ENCODE results near the gene JAG2. TPM values are rescaled to one million over a fixed set of nuclear protein-coding genes. Genes with fewer than 3 reads are reported as not detected.

Gene JAG2
- 40.4 TPM for polyA plus RNA-seq (ENCODE audit: insufficient read length)

DNA sequence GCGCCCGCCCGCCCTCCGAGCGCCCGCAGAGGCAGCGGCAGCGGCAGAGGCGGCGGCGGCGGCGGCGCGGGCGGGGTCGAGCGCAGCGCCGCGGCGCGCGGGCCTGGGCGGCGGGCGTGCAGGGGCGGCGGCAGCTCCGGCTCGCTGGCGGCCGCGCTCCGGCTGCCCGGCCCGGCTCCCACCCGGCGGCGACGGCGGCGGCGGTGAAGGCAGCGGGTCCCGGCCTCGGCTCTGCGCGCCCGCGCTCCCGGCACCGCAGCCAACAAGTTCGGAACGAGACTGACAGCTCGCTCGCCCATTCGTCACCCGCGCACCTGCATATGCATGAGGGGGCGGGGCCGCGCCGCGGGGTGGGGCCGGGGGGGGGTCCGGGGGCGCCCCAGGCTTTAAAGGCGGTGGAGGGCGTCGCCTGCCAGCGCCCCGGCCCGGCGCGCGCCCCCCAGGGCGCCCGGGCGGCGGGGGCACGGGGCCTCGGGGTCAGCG lies at the start of gene JAG2:
TSS of gene JAG2 (minus strand) at position 281 of the 483 bp plus-strand sequence. CDS start 356 bp downstream, outside the sequence.
- no peak for DNase-seq (ENCODE audit: low read depth)

DNA sequence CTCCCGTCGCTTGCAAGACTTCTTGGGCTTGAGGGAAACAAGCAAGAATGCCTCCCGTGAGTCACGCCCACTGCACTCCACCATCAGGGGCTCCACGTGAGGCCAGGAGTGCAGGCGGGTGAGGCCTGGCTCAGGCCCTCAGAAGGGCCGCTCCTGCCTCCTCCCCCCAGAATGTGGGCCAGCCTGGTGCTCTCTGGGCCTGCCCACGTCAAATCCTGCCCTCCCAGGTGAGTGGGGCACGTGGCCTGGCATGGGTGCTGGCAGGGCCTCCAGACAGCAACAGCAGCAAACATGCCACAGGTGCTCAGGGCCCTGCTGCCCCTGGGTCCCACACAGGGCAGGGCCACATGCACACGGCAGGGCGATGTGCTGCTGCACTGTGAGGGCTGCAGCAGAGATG lies 49.2 kb upstream of the JAG2 start:
- no peak for DNase-seq (ENCODE audit: low read depth)

DNA sequence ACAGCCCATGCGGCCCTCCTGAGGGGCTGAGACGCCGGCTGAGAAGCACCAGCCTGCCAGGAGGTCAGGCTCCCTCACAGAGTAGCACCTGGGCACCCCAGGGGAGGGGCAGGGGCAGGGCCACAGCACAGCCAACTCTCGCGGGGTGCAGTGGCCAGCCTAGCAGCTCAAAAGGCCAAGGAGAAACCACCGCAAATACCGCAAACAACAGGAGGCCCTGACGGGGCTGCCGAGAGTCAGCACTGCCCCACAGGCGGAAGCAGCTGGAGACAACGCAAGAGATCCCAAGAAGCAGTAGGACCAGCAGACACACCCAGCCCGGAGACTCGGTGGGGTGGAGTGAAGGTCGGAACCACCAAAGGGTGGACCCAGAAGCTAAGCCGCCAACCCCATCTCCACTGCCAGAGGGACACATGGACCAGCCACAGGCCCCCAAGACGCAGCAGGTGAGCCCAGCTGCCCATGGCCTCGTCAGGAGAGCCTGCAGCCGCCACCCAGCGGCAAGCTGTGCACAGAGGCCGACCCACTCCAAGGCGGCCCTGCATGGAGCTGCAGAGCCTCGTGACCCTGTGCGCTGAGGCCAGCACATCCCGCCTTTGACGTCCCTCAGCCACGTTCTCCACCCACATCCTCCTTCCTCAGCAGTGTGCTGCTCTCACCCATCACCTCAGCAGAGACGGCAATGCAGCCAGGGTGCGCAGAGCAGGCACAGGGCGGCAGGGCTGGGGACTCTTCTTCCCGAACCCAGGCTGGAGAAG lies 48.1 kb upstream of the JAG2 start:
- DNase-seq (ENCODE audit: low read depth): no peak

- DNase-seq (ENCODE audit: low read depth): no peak
These were observed 47.0 kb upstream of the JAG2 start for GRCh38 chr14:105215602-105216001.

DNA sequence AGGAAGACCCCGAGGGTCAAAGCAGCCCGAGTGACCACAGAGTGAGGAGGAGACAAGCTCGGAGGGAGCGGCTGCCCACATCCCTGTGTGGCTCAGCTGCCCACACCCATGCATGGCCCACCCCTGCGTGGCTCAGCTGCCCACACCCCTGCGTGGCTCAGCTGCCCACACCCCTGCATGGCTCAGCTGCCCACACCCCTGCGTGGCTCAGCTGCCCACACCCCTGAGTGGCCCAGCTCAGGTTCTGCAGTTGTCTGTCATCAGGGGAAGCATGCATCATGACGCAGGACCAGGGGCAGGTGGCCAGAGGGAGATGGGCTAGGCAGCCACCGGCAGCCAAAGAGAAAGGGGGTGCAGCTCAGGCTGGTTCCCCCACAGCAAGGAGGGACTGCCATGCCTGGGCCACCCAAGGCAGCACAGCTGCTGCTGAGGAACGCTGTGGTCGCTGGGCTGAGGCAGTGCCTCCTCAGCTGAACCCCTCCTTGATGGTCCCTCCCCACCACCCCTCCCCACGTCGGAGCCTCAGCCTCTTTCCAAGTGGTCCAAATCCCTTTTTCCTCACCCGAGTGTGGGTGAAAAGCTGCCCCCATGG lies 45.8 kb upstream of the JAG2 start:
- no peak for DNase-seq (ENCODE audit: low read depth)

DNA sequence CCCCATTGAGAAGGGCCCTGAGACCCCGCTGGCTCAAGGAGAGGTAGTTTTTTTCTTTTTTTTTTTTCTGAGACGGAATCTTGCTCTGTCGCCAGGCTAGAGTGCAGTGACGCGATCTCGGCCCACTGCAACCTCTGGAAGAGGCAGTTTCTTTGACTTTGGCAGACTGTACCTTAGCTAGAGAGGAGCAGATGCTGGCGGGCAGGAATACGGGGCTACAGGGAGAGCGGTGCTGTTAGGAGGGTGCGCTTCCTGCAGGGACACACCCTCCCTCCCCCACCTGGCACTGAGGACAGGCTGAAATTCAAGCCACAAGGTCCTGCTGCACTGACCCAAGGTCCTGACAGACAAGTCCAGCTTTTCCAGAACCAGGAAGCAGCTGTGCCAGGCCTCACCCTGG lies 44.8 kb upstream of the JAG2 start:
- DNase-seq (ENCODE audit: low read depth): no peak

- no peak for DNase-seq (ENCODE audit: low read depth)
These were observed 44.1 kb upstream of the JAG2 start for GRCh38 chr14:105212541-105213300.

DNA sequence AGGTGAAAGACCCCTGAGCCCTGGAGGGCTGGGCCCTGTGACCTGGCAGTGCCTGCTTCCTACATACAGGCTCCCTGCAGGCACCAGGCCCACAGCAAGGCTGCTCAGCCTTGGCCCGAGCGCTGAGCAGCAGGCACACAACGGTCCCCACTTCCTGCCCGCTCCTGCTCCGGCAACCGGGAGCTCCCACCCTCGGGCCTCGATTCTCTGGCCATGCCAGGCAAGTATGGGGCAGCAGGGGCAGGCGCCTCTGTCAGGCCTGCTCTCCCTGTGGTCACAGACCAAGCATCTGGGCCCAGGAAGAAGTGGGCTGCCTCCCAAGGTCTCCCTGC lies 43.1 kb upstream of the JAG2 start:
- no peak for DNase-seq (ENCODE audit: low read depth)

DNA sequence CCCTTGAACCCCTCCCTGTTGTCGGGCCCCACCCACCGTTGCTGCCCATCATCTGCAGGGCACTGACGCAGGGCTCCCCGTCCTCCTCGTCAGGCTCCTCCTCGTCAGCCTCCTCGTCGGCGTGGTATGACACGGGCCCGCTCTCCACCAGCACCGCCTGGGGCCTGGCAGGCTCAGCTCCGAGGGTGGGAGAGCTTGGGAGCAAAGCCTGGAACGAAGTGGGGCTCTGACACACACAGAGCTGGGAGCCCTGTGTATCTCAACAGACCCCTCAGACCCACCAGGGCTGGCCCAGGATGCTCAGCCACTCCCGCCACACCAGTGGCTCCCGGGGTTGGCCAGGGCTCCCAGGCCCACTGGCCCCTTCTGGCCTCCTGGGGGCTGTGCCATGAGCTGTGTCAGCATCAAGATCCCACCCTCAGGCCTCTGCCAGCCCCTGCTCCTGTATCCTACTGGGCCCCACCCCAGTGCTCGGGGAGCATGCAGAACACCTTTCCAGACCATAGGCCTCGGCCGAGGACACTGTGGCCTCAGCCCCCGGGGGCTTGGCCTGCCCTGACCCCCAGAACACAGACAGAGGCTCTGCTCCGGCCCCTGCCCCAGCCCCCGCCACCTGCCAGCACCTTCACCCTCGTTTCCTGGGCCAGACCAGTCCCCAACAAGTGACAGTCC lies 42.6 kb upstream of the JAG2 start:
- DNase-seq (ENCODE audit: low read depth): no peak

DNA sequence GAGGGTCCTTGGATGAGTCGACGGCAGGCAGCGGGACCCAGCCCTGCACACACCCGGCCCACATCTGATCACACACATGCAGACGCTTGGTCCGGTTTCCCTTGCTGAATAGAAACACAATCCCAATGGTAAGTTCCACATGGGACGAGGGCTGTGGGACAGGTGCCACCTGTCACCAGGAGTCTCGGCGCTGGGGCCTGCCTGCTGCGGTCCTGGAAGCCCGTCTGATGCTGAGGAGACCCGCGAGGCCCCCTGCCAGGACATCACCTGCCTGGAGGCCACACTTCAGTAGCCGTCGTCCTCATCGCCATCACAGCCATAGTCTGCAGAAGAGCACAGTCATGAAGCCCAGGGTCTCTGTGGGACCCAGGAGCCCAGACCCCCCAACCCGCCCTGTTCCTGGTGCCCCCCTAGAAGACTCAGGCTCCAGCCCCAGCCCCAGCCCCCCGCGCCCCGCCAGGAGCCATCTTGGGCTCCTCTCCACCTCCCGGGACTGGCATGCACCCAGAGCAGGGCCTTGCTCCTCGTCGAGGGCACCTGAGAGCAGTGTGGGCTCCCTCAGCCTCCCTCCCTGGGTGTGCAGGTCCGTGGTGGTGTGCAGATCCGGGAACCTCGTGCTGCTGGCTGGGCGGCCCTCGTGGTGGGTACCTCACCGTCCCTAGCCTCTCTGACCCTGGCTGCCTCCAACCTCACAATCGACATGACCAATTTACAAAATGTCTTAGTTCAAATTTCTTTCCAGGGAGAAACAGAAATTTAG lies 41.9 kb upstream of the JAG2 start:
- DNase-seq (ENCODE audit: low read depth): no peak

- no peak for DNase-seq (ENCODE audit: low read depth)
These were observed 41.1 kb upstream of the JAG2 start for GRCh38 chr14:105209646-105210045.

GRCh38 chr14:105209091-105209490 lies 40.5 kb upstream of the JAG2 start:
- no peak for DNase-seq (ENCODE audit: low read depth)

GRCh38 chr14:105208738-105209075 lies 40.1 kb upstream of the JAG2 start:
- DNase-seq (ENCODE audit: low read depth): no peak

GRCh38 chr14:105207996-105208737 lies 39.6 kb upstream of the JAG2 start:
- DNase-seq (ENCODE audit: low read depth): no peak

DNA sequence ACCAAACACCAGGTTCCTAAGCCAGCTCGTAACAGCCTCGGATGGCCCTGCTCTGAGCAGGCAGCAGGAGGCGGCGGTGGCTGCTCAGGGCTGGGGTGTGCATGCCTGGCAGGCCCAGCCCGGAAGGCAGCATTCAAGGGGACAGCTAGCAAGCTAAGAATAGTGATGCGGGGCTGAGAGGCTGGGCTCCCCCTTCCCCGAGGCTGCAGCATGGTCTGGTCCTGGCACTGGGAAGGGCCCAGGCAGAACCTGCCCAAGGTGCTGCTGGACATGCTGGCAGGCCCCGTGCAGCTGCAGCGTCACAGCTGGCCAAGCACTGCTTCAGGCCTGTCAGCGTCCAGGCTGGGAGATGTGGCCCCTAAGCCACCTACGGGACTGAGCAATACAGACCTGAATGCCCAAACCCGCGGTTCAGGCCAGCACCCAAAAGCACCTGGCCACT lies 38.9 kb upstream of the JAG2 start:
- DNase-seq (ENCODE audit: low read depth): no peak

DNA sequence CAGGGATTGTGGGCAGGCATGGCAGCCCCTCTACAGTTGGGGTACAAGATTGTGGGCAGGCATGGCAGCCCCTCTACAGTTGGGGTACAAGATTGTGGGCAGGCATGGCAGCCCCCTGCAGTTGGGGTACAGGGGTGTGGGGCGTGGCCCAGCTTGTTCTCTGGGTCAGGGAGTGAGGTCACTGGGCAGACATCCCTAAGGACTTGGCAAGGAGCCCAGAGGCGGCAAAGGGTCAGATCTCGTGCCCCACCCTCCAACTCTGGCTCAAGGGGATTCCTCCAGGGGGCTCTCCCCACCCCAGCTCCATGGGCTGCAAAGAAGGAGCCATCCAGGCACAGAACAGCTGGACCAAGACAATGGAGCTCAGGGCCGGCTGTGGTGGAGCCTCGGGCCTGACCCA lies 38.3 kb upstream of the JAG2 start:
- no peak for DNase-seq (ENCODE audit: low read depth)

DNA sequence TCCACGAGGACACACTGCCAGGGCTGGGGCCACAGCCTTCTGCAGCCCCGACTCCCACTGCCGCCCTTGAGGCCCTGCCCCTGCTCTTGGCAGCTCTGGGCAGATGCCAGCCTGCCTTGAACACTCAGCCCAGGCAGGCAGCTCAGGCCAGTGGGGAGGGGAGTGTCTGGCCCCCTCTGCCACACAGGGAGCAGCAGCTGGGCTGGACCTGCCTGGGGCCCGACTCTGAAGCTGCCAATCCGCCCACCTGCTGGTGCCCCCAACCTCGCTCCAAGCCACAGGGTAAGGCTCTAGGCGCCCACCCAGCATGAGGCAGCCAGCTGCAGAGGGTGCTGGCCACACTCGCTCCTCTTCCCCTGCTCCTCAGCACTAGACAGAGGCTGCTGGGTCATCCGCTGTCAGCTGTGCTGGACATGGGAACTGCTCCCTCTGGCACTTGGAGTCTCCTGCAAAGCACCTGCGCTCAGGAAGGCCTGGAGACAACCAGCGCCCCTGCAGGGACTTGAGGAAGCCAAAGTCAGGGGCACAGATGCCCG lies 37.2 kb upstream of the JAG2 start:
- DNase-seq (ENCODE audit: low read depth): no peak

DNA sequence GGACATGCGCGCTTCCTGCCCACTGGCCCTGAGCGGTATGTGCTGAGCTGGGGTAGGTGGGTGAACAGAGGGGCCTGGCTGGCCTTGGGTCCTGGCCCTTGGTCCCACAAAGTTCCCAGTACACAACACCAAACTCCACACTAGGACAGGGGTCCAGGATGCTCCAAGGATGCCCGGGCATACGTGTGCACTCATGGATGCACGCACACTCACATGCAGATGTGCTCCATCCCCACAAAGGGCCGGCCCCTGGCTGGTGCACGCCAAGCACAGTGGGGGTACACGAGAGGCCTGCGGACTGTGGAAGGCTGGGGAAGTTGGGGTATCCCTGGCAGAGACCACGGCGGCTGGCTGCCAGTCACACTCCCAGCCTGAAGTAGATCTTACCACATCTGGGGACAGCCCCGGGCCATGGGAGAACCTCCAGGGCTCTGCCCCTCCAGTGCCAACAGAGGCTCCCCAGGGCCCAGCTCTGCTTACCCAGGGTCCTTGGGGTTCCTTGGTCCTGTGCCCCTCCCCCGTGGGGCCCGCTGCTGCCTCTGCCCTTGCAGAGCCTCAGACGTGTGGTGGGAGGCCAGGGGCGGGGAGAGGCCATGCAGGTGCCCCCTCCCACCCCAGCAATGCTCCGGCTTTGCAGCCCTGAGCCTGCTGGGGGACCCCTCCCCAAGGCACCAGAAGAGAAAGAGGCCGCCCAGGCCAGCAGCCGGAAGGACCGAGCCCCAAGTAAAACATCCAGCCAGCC lies 36.5 kb upstream of the JAG2 start:
- no peak for DNase-seq (ENCODE audit: low read depth)

DNA sequence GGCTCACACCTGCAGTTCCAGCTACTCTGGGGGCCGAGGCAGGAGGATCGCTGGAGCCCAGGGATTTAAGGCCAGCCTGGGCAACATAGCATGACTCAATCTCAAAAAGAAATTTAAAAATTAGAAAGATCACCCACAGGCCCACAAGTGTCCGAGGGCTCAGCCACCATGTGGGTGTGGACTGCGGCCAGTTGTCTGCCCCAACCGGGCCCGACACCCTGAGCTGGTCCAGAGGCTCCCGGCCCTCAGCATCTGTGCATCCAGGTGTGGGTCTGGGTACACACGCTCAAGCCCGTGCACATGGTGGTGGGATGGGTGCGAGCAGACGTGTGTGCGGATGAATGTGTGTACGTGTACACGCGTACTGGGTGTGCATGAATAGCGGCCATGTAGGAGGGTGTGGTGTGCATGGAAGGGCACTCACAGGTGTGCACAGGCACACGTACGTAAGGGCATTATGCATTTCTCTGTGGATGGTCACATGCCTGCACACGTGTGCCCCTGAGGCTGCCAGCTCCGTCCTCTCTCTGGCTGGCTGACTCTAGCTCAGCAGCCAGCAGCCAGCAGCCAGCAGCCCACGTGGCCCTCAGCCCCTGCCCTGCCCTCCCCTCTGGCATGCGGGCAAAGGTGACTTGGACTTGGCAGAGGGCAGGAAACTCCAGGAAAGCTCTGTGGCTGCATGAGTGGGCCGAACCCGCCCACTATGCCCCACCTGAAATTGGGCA lies 35.8 kb upstream of the JAG2 start:
- DNase-seq (ENCODE audit: low read depth): no peak
